Epidermal melanocyte (primary cell): ENCODE measurements around the gene DVL3.

ENCODE experiments used
- DNase-seq: peaks from one replicate; pipeline ENCODE4 v3.0.0; 2011; ENCODE audit warnings: low spot score; ENCODE audit not compliant: insufficient read length

Gene DVL3

DNA sequence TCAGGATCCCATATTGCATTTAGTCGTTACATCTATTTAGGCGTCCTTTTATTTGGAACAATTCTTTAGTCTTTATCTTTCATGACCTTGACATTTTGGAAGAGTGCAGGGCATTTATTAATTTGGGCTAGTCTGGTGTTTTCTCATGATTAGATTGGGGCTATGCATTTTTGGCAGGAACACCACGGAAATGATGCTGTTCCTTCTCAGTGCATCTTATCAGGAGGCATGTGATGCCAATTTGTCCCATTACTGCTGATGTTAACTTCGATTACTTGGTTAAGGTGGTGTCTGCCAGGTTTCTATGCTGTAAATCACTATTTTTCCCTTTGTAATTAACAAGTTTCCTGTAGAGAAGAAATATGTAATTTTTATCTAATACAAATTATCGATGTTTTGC, 56.1 kb downstream of the DVL3 start:
- no peak for DNase-seq

- no peak for DNase-seq
These were observed 56.5 kb downstream of the DVL3 start for GRCh38 chr3:184211718-184212117.

GRCh38 chr3:184218814-184219213, 63.6 kb downstream of the DVL3 start:
- DNase-seq, result no peak

DNA sequence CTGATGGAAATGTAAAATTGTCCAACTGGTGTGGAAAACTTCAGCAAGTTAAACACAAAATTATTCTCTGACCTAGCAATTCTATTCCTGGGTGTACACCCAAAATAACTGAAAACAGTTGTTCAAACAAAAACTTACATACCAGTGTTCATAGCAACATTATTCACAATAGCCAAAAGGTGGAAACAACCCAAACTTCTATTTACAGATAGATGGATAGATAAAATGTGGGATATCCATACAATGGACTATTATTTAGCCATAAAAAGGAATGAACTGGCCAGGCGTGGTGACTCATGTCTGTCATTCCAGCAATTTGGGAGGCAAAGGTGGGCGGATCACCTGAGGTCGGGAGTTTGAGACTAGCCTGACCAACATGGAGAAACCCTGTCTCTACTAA, 67.3 kb downstream of the DVL3 start:
- DNase-seq, result no peak
